HG02588 (cell line): ENCODE measurements around the gene HPSE2.
"Not testable (repeated sequence)": the region's sequence is repeated elsewhere in the genome, so short reads cannot be mapped to it uniquely, and the experiment has no call there.

Experiments
- ATAC-seq: cut with Tn5 transposase; IDR thresholded peaks from one replicate; pipeline ENCODE4 v1.9.1; 2021; ENCODE audit warnings: mild to moderate bottlenecking, moderate library complexity; ENCODE audit not compliant: unreplicated experiment

The HPSE2 gene

GRCh38 chr10:98924526-98924925, 311.1 kb downstream of the HPSE2 start:
- ATAC-seq: no peak

GRCh38 chr10:98921316-98921715, 314.3 kb downstream of the HPSE2 start:
- no peak for ATAC-seq

DNA sequence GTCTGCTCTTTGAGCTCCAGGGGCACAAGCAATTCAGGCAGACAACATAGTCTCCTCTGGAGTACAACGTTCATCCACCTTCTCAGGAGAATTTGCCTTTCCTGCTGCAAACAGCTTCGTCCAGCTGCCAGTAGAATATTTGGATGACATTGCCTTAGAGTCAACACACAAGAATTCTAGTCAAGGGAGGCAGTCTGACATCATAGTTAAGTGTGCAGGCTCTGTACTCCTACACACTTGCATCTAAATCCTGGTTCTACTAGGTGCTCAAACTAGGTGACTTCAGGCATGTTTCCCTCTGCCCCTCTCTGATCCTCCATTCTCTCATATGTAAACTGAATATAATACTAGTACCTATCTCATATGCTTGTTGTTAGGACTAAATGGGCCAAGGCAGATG, 314.8 kb downstream of the HPSE2 start:
- ATAC-seq: no peak

DNA sequence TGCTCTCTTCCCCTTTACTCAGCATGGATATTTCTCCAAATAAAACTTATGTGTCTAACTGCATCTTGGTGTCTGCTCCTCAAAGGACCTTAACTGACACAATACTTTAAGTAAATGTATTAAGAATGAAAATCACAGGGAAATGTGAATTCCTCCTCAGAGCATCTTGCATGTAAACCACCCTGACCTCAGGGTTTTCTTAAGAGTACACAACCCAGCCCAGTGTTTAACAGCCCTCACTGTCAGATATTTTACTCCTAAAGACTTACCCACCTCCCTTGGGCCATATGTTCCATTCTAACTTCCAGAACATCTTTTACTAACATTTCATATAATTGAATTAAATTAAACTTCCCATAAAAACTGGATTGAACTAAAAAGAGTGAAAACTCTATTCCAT, 315.3 kb downstream of the HPSE2 start:
- ATAC-seq: no peak

GRCh38 chr10:98919899-98920298, 315.8 kb downstream of the HPSE2 start:
- ATAC-seq: no peak

DNA sequence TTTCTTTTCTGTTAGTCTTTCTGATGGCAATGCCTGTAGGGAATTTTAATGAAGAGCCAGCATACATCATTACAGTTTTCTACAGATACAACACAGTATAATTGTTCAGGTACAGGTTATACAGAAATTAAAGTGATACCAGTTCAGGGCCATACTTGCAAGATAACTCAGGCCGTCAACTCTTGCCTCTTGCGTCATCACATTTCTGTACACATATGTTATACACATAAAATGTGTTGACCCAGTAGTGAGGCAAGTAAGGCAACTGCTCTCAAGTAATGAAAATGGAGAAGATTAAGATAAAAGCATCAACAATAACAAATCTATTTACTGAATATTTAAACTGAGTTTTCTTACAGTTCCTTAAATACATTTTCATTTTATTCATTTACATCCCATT, 317.8 kb downstream of the HPSE2 start:
- no peak for ATAC-seq

DNA sequence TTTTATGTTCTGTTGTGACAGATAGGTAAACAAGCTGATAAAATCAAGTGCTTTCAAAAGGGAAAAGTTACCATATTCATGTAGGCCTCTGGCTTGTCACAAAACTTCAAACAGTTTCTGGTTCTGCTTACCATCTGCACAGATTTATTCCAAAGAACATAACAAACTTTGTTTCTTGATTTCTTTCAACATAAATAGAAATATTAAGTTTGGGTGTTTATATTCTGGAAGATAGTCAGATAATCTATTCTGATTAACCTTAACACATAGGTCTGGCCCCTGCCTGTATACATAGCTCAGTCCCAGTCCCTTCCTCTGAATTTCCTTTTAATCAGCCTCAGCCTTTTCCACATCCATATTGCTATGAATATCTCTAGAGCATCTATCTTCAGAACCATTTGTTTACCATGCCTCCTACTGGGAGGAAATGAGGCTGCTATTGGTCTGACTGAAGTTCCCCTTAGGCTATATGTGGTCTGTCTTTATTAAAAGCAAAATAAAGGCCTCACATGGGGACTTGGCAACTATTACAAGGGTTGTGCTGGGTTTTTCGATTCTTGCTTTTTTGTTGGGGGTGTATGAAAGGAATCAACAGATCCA, 319.0 kb downstream of the HPSE2 start:
- no peak for ATAC-seq

DNA sequence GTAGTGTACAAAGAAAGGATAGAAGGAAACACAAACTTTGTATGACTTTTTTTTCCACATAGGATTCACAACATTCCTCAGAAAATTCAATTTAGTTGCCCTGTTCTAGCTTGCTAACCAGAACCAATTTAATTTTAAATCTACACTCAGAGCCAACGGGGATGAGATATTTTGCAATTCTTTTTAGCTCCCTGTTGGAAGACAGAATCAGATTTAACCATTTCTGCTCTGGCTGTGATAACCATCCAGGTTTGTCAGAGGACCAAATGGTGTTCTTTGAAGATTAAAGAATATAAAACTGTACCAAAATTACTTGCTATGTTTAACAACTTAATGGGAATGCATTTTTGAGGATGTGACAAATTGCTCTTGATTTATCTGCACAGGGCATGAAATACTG, 319.7 kb downstream of the HPSE2 start:
- no peak for ATAC-seq

GRCh38 chr10:98910546-98910945, 325.1 kb downstream of the HPSE2 start:
- ATAC-seq: no peak

- ATAC-seq: no peak
These were observed 325.6 kb downstream of the HPSE2 start for GRCh38 chr10:98910048-98910447.

DNA sequence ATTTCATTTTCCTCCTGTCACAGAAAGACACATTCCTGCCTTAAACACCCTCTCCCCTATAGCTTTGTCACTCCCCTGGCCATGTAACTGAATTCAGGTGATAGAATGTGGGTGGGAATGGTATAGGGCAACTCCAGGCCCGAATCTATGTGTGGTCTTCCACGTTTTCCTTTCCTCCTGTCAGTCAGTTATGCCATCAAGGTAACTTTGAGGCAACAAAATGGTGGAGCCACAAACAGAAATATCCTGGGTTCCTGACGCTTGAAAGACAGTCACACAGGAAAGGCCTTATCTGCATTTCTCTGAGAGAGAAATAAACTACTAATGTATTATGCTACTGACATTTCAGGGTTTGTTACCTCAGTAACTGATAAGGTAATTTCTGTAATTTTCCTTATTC, 326.8 kb downstream of the HPSE2 start:
- no peak for ATAC-seq

DNA sequence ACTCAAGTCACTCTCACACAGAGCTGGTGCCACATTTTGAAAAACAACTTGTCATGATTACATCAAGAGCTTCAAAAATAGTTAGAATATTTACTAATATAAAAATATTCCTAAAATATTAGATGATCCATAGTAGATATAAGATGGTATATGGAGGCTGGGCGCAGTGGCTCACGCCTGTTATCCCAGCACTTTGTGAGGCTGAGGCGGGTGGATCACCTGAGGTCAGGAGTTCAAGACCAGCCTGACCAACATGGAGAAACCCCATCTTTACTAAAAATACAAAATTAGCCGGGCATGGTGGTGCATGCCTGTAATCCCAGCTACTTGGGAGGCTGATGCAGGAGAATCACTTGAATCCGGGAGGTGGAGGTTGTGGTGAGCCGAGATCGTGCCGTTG, 327.4 kb downstream of the HPSE2 start:
- ATAC-seq: not testable (repeated sequence)

- ATAC-seq: no peak
These were observed 334.1 kb downstream of the HPSE2 start for GRCh38 chr10:98901441-98902110.

DNA sequence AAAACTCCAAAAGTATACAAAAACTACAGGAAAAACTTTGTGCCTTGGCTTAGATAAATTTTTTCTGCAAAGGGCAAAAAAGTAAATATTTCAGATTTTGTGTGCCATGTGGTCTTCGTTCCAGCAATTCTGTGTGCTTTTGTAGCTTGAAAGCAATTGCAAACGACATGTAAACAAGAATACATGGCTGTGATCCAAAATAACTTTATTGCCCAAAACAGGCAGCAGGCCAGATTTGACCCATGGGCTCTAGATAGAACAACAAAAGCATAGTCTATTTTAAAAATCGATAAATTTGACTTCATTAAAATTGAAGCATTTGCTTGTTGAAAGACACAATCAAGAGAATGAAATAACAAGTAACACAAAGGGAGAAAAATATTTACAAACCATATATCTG, 336.6 kb downstream of the HPSE2 start:
- no peak for ATAC-seq

GRCh38 chr10:98892523-98892922, 343.1 kb downstream of the HPSE2 start:
- no peak for ATAC-seq

DNA sequence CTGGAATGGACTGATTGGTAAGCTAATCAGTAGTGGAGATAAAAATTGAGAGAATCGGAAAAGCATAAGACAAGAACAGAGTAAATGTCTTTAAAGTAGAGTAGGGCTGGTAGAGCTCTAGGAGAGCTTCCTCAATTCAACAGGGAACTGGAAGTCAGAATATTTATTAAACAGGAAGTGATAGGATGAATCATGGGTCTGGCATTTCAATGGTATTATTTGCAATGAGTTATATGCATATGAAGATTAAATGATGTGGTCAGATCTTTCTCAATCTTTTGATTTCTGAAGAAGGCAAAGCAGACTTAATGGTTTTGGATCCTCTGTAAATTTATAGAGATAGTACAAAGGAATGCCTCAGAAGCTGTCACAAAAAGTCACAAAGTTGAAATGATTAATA, 349.0 kb downstream of the HPSE2 start:
- no peak for ATAC-seq

DNA sequence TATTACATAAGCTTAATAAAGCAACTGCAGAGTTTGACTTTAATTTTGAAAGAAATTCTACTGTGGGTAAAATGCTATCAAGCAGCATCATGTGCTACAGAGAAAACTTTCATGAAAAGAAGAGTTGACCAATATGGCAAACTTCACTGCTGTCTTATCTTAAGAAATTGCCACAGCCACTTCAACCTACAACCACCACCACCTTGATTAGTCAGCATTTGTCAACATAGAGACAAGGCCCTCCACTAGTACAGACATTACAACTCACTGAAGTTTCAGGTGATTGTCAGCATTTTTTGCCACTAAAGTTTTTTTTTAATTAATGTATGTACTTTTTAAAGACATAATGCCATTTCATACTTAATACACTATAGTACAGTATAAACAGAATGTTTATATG, 350.3 kb downstream of the HPSE2 start:
- ATAC-seq: no peak

- ATAC-seq: no peak
These were observed 353.9 kb downstream of the HPSE2 start for GRCh38 chr10:98881789-98882188.

- ATAC-seq: no peak
These were observed 354.7 kb downstream of the HPSE2 start for GRCh38 chr10:98880971-98881370.

DNA sequence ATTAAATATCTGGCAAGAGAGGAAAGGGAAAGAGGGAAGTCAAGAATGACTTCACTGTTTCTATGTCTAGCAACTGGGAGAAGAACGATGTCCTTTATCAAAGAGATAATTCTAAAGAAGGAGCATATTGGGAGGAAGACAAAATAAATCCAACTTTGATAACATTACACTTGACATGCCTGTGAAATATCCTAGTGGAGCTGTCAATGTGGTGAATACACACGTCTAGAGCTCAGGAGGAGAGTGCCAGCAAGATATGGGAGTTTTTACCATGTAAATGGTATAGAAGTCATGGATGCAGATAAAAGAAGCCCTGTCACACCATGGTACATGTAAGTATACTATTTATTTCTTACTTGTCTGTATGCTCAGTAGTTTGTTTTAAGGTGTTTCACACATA, 356.7 kb downstream of the HPSE2 start:
- ATAC-seq: no peak

DNA sequence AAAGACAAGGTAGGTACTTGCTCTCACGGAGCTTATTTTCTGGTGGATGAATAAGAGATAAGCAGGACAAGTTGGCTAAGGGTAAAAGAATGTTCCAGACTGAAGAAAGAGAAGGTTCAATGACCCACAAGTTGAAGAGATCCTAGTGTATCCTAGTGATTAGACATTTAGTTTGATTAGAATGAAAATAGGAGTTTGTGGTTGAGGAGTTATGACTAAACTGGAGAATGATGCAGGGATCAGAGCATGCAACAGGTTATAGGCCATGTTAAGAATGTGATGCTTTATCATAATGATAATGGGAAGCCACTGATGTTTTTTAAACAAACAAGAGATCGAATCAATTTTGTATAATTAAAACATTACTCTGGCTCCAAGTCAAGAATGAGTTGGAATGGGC, 357.2 kb downstream of the HPSE2 start:
- ATAC-seq: no peak

GRCh38 chr10:98861962-98862361, 373.7 kb downstream of the HPSE2 start:
- ATAC-seq: no peak

DNA sequence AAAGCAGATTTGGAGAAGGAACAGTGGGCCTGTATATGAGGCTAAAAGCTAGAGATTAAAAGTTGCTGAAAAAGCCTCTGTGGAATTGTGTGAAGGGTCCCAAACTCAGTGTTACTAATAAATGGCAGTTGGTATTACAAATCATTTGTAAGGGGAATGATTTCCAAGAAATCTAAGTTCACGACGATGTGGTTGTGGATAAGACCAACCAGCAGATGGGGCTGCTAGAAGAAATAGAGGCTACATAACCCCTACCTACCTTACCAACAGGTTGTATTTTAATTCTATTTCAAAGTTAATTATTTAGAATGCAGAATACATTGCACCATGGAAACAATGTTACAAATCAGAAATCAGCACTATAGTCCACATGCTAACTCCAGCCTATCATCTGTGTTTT, 377.1 kb downstream of the HPSE2 start:
- no peak for ATAC-seq
